HG03135 (cell line): ENCODE data around the gene INKA2.

Experiments used
- ATAC-seq: cut with Tn5 transposase; IDR thresholded peaks from one replicate; pipeline ENCODE4 v1.9.1; 2021; ENCODE audit warnings: mild to moderate bottlenecking, moderate library complexity; ENCODE audit not compliant: unreplicated experiment

INKA2 gene

GRCh38 chr1:111706921-111707320 lies 32.3 kb downstream of the INKA2 start:
- no peak for ATAC-seq

- ATAC-seq: no peak
These were observed 33.4 kb downstream of the INKA2 start for GRCh38 chr1:111705841-111706240.

- ATAC-seq: no peak
These were observed 34.4 kb downstream of the INKA2 start for GRCh38 chr1:111704776-111705175.

- ATAC-seq: no peak
These were observed 35.0 kb downstream of the INKA2 start for GRCh38 chr1:111704240-111704639.

GRCh38 chr1:111702504-111703050 lies 36.6 kb downstream of the INKA2 start:
- ATAC-seq: no peak

- no peak for ATAC-seq
These were observed 39.9 kb downstream of the INKA2 start for GRCh38 chr1:111699268-111699667.

GRCh38 chr1:111696330-111696729 lies 42.9 kb downstream of the INKA2 start:
- ATAC-seq: no peak

- no peak for ATAC-seq
These were observed 43.4 kb downstream of the INKA2 start for GRCh38 chr1:111695801-111696200.

GRCh38 chr1:111691886-111692285 lies 47.3 kb downstream of the INKA2 start:
- no peak for ATAC-seq

GRCh38 chr1:111690306-111690617 lies 48.9 kb downstream of the INKA2 start:
- no peak for ATAC-seq
